Astrocyte (in vitro differentiated cells and primary cell): ENCODE data around the gene USP14.

ENCODE experiments used
- EZH2 ChIP-seq: IDR thresholded peaks from 2 replicates; pipeline ENCODE4 v1.6.1; 2012; ENCODE audit warnings: mild to moderate bottlenecking, low read length, inconsistent platforms; ENCODE audit not compliant: insufficient read depth
- TF ChIP-seq, protein P1 (sequence below): IDR thresholded peaks from 2 replicates; pipeline ENCODE4 v1.5.1; 2011; ENCODE audit warnings: low read depth, mild to moderate bottlenecking, inconsistent platforms, low read length, moderate library complexity; ENCODE audit not compliant: insufficient read depth

GRCh38 chr18:213505-213904 is 55.1 kb downstream of the USP14 start:
- TF ChIP-seq, protein P1, sequence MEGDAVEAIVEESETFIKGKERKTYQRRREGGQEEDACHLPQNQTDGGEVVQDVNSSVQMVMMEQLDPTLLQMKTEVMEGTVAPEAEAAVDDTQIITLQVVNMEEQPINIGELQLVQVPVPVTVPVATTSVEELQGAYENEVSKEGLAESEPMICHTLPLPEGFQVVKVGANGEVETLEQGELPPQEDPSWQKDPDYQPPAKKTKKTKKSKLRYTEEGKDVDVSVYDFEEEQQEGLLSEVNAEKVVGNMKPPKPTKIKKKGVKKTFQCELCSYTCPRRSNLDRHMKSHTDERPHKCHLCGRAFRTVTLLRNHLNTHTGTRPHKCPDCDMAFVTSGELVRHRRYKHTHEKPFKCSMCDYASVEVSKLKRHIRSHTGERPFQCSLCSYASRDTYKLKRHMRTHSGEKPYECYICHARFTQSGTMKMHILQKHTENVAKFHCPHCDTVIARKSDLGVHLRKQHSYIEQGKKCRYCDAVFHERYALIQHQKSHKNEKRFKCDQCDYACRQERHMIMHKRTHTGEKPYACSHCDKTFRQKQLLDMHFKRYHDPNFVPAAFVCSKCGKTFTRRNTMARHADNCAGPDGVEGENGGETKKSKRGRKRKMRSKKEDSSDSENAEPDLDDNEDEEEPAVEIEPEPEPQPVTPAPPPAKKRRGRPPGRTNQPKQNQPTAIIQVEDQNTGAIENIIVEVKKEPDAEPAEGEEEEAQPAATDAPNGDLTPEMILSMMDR = no peak
- TF ChIP-seq EZH2 = no peak
